CD4-positive, alpha-beta memory T cell (primary cell): ENCODE results near the gene DNAJC18. TPM values are rescaled to one million over a fixed set of nuclear protein-coding genes. Genes with fewer than 3 reads are reported as not detected.
"Not testable (repeated sequence)": the region's sequence is repeated elsewhere in the genome, so short reads cannot be mapped to it uniquely, and the experiment has no call there.

Experiments used
- CTCF ChIA-PET: fragments of 350-600 bp; sonication (Branson Sonifier 250); formaldehyde crosslinking; loops from one replicate; lab custom pipeline; 2021; ENCODE audit warnings: inconsistent platforms; ENCODE audit not compliant: partially characterized antibody; lab: Charles Lee
- POLR2A ChIA-PET: fragments of 350-600 bp; sonication (Branson Sonifier 250); formaldehyde crosslinking; loops from one replicate; lab custom pipeline; 2021; ENCODE audit not compliant: partially characterized antibody; lab: Charles Lee
- DNase-seq, 5 donors: peaks; one replicate each; pipeline versions ENCODE4 v3.0.0 to v3.0.0-alpha.2; 2020 to 2022; ENCODE audit warnings: mixed read lengths in 1 of 5
- H3K27ac ChIP-seq: one replicate; pipeline ENCODE4 v1.7.0; 2013; ENCODE audit warnings: low read depth, low read length
- H3K27me3 ChIP-seq: 2 replicates; pipeline ENCODE4 v1.7.0; 2013; ENCODE audit warnings: mild to moderate bottlenecking, low read length, moderate library complexity; ENCODE audit not compliant: insufficient read depth
- H3K36me3 ChIP-seq: 2 replicates; pipeline ENCODE4 v1.7.0; 2013; ENCODE audit warnings: mild to moderate bottlenecking, low read length, moderate library complexity; ENCODE audit not compliant: insufficient read depth
- H3K4me1 ChIP-seq: 2 replicates; pipeline ENCODE4 v1.7.0; 2013; ENCODE audit warnings: mild to moderate bottlenecking, low read length, moderate library complexity; ENCODE audit not compliant: insufficient read depth
- H3K4me3 ChIP-seq, 2 donors: one replicate each; pipeline ENCODE4 v1.7.0; 2013; ENCODE audit warnings: low read length in 2 of 2, mild to moderate bottlenecking in 1 of 2
- H3K9me3 ChIP-seq, 2 donors: one replicate each; pipeline ENCODE4 v1.7.0; 2013; ENCODE audit warnings: low read length in 2 of 2, control low read depth in 1 of 2; ENCODE audit not compliant: control insufficient read depth in 1 of 2
- H3K27ac Mint-ChIP-seq, 7 donors: one replicate each; pipeline ENCODE4 v1.8.0; 2020 to 2021; ENCODE audit warnings: mixed read lengths in 7 of 7, mild to moderate bottlenecking in 6 of 7, inconsistent platforms in 3 of 7, moderate library complexity in 3 of 7
- H3K27me3 Mint-ChIP-seq, 2 donors: one replicate each; pipeline ENCODE4 v1.8.0; 2020 to 2021; ENCODE audit warnings: mixed read lengths in 2 of 2
- H3K36me3 Mint-ChIP-seq, 2 donors: one replicate each; pipeline ENCODE4 v1.8.0; 2020 to 2021; ENCODE audit warnings: mixed read lengths in 2 of 2, inconsistent platforms in 1 of 2, mild to moderate bottlenecking in 1 of 2
- H3K4me1 Mint-ChIP-seq, 4 donors: one replicate each; pipeline ENCODE4 v1.8.0; 2020 to 2021; ENCODE audit warnings: mixed read lengths in 4 of 4, mild to moderate bottlenecking in 1 of 4
- H3K4me3 Mint-ChIP-seq, 8 donors: one replicate each; pipeline ENCODE4 v1.8.0; 2020 to 2021; ENCODE audit warnings: mixed read lengths in 8 of 8, mild to moderate bottlenecking in 7 of 8, moderate library complexity in 6 of 8, inconsistent platforms in 3 of 8
- H3K9me3 Mint-ChIP-seq, 8 donors: one replicate each; pipeline ENCODE4 v1.8.0; 2020 to 2021; ENCODE audit warnings: mixed read lengths in 8 of 8, mild to moderate bottlenecking in 5 of 8, inconsistent platforms in 3 of 8, moderate library complexity in 1 of 8
- intact Hi-C: fragments of 100-400 bp; cut with micrococcal nuclease; formaldehyde crosslinking; loops from one replicate; pipeline ENCODE4 v1.15.1; 2023
- polyA plus RNA-seq, 2 donors: library from polyadenylated mRNA; unstranded; fragments of 300-500 nt; fragmentation: Illumina TruSeq; gene quantifications; one replicate each; pipeline ENCODE4 v1.2.3, GENCODE V29; 2021
- total RNA-seq, 2 experiments: library from RNA; stranded (reverse); gene quantifications; one replicate each; pipeline ENCODE4 v1.2.3, GENCODE V29; 2021

The DNAJC18 gene
- total and polyA plus RNA-seq, 4 experiments from 2014 or later, result 1.8 to 7.3 (median 6.4) TPM

GRCh38 chr5:139446956-139447779 is 7.8 kb upstream of the DNAJC18 start:
- Mint-ChIP-seq H3K27ac (peak overlapping the region; percentile 25 to 73 (median 54)), H3K4me3 (no peak overlapping the region), H3K27me3 (no peaks in the 10 kb centered on the region), H3K36me3 (no peaks in the 10 kb centered on the region), H3K9me3 (no peaks in the 10 kb centered on the region), H3K4me1 (peaks cover 31 to 65% (median 42%) of the 10 kb centered on the region in 4 donors)
- no peak for DNase-seq
- ChIA-PET POLR2A (interaction anchor here (1.8 to 11.9 kb wide), 3 partner anchors 12 to 34 kb away, joined by 5 to 171 read pairs (median 82); partner anchors contain the start of genes ECSCR, SMIM33 and STING1), CTCF (interaction anchor here (1.3 to 2.2 kb wide), 3 partner anchors 11 to 66 kb away, joined by 4 to 8 read pairs (median 5); no protein-coding TSS in a partner anchor)
- peaks cover 66% of the 10 kb centered on the region for H3K4me1 ChIP-seq
- H3K9me3 ChIP-seq, result no peaks in the 10 kb centered on the region
- no peak overlapping the region for H3K27ac ChIP-seq
- H3K27me3 ChIP-seq, result no peaks in the 10 kb centered on the region
- no peaks in the 10 kb centered on the region for H3K36me3 ChIP-seq
- intact Hi-C loops, result no loop called here
- H3K4me3 ChIP-seq, result no peak overlapping the region

GRCh38 chr5:139445325-139446170 is 6.2 kb upstream of the DNAJC18 start:
- Histone ChIP-seq H3K27me3 (no peaks in the 10 kb centered on the region), H3K4me1 (peaks cover 51% of the 10 kb centered on the region), H3K36me3 (no peaks in the 10 kb centered on the region), H3K9me3 (no peaks in the 10 kb centered on the region), H3K27ac (no peak overlapping the region), H3K4me3 (no peak overlapping the region)
- Mint-ChIP-seq H3K36me3 (no peaks in the 10 kb centered on the region), H3K27ac (peak overlapping the region in 5 of 7 donors; percentile 2 to 90 (median 52)), H3K9me3 (no peaks in the 10 kb centered on the region), H3K27me3 (no peaks in the 10 kb centered on the region), H3K4me3 (no peak overlapping the region), H3K4me1 (peaks cover 31 to 74% (median 45%) of the 10 kb centered on the region in 4 donors)
- intact Hi-C loops, result no loop called here
- DNase-seq, result no peak
- ChIA-PET CTCF (interaction anchor here (1.4 to 3.6 kb wide), 4 partner anchors 13 to 67 kb away, joined by 4 to 17 read pairs (median 10); partner anchors contain the start of gene STING1), POLR2A (interaction anchor here (0.6 to 11.9 kb wide), 6 partner anchors 9 to 117 kb away, joined by 3 to 171 read pairs (median 11); partner anchors contain the start of genes ECSCR and STING1)

GRCh38 chr5:139443831-139444453 is 4.6 kb upstream of the DNAJC18 start:
- Mint-ChIP-seq H3K36me3 (peaks cover 0 to 4% of the 10 kb centered on the region in 2 donors), H3K9me3 (no peaks in the 10 kb centered on the region), H3K27ac (peak overlapping the region; percentile 89 to 98 (median 93)), H3K4me1 (peaks cover 40 to 85% (median 52%) of the 10 kb centered on the region in 4 donors), H3K27me3 (no peaks in the 10 kb centered on the region), H3K4me3 (peak overlapping the region in 6 of 8 donors; percentile 64 to 85 (median 76))
- Histone ChIP-seq H3K4me3 (no peak overlapping the region), H3K27ac (no peak overlapping the region), H3K36me3 (no peaks in the 10 kb centered on the region), H3K4me1 (peaks cover 58% of the 10 kb centered on the region), H3K9me3 (no peaks in the 10 kb centered on the region), H3K27me3 (no peaks in the 10 kb centered on the region)
- ChIA-PET POLR2A (interaction anchor here (0.6 to 11.9 kb wide), 13 partner anchors 14 to 128 kb away, joined by 3 to 171 read pairs (median 4); partner anchors contain the start of genes ECSCR, SMIM33 and STING1), CTCF (interaction anchor here (1.3 to 3.6 kb wide), 4 partner anchors 14 to 69 kb away, joined by 3 to 17 read pairs (median 10); no protein-coding TSS in a partner anchor)
- intact Hi-C loops, result no loop called here
- peak in 3 of 5 donors; percentile 41 to 68 (median 52) for DNase-seq

- CTCF ChIA-PET, result interaction anchor here (1.3 to 1.5 kb wide), 3 partner anchors 73 to 326 kb away, joined by 3 to 4 read pairs (median 3); no protein-coding TSS in a partner anchor
- DNase-seq, intact Hi-C loops, H3K36me3 Mint-ChIP-seq, H3K9me3 ChIP-seq, H3K27me3 Mint-ChIP-seq, H3K9me3 Mint-ChIP-seq, H3K4me3 ChIP-seq, H3K36me3 ChIP-seq, H3K27me3 ChIP-seq: not testable (repeated sequence)
- H3K4me3 Mint-ChIP-seq, result peak overlapping the region in 4 of 8 donors; percentile 31 to 98 (median 76)
- POLR2A ChIA-PET, result interaction anchor here (1.0 to 11.9 kb wide), 8 partner anchors 10 to 167 kb away, joined by 3 to 171 read pairs (median 28); partner anchors contain the start of genes ECSCR, SMIM33 and STING1
- H3K27ac ChIP-seq, result peak overlapping the region; percentile 99
- H3K4me1 Mint-ChIP-seq, result peaks cover 33 to 74% (median 43%) of the 10 kb centered on the region in 4 donors
- H3K4me1 ChIP-seq, result peaks cover 41% of the 10 kb centered on the region
- H3K27ac Mint-ChIP-seq, result peak overlapping the region in 4 of 7 donors; percentile 83 to 100 (median 100)
These were observed 1.1 kb upstream of the DNAJC18 start for GRCh38 chr5:139440416-139440815.

GRCh38 chr5:139438707-139439012 is 665 bp downstream of the DNAJC18 start:
- intact Hi-C loops, result loop anchor here (1.0 kb wide), 5 partner anchors 20 to 123 kb away; partner anchors contain the start of genes SPATA24, STING1 and UBE2D2
- Mint-ChIP-seq H3K27ac (peak overlapping the region; percentile 93 to 100 (median 100)), H3K4me3 (peak overlapping the region; percentile 96 to 99 (median 98)), H3K36me3 (peaks cover 4 to 10% of the 10 kb centered on the region in 2 donors), H3K27me3 (no peaks in the 10 kb centered on the region), H3K4me1 (peaks cover 27 to 57% (median 35%) of the 10 kb centered on the region in 4 donors), H3K9me3 (no peaks in the 10 kb centered on the region)
- ChIA-PET POLR2A (interaction anchor here (0.8 to 11.9 kb wide), 17 partner anchors 8 to 198 kb away, joined by 3 to 171 read pairs (median 6); partner anchors contain the start of genes ECSCR, MATR3, PAIP2 and SMIM33), CTCF (interaction anchor here (1.3 to 3.5 kb wide), 5 partner anchors 9 to 79 kb away, joined by 3 to 35 read pairs (median 7); partner anchors contain the start of gene ECSCR)
- Histone ChIP-seq H3K4me1 (peaks cover 25% of the 10 kb centered on the region), H3K9me3 (no peaks in the 10 kb centered on the region), H3K36me3 (no peaks in the 10 kb centered on the region), H3K27ac (peak overlapping the region; percentile 99), H3K4me3 (peak overlapping the region in 1 of 2 donors; percentile 91), H3K27me3 (no peaks in the 10 kb centered on the region)
- DNase-seq, result peak in 1 of 5 donors; percentile 47

- Histone ChIP-seq H3K36me3 (no peaks in the 10 kb centered on the region), H3K27me3 (no peaks in the 10 kb centered on the region), H3K9me3 (no peaks in the 10 kb centered on the region), H3K4me1 (peaks cover 14% of the 10 kb centered on the region), H3K4me3 (no peak overlapping the region), H3K27ac (no peak overlapping the region)
- CTCF ChIA-PET, result interaction anchor here (0.7 to 2.5 kb wide), 3 partner anchors 13 to 171 kb away, joined by 3 to 13 read pairs (median 3); no protein-coding TSS in a partner anchor
- peaks cover 16 to 32% (median 24%) of the 10 kb centered on the region in 4 donors for H3K4me1 Mint-ChIP-seq
- no peaks in the 10 kb centered on the region for H3K27me3 Mint-ChIP-seq
- H3K4me3 Mint-ChIP-seq, result peak overlapping the region in 1 of 8 donors; percentile 59
- intact Hi-C loops, result no loop called here
- H3K27ac Mint-ChIP-seq, result no peak overlapping the region
- POLR2A ChIA-PET, result interaction anchor here (1.2 to 5.2 kb wide), 2 partner anchors 10 to 46 kb away, joined by 5 to 111 read pairs; partner anchors contain the start of gene STING1
- H3K36me3 Mint-ChIP-seq, result peaks cover 4 to 10% of the 10 kb centered on the region in 2 donors
- DNase-seq, result no peak
- no peaks in the 10 kb centered on the region for H3K9me3 Mint-ChIP-seq
These were observed 3.6 kb downstream of the DNAJC18 start for GRCh38 chr5:139435676-139436075.
